ENCODE results near the gene DIP2C. TPM values are rescaled to one million over a fixed set of nuclear protein-coding genes. Genes with fewer than 3 reads are reported as not detected.
"Not testable (repeated sequence)": the region's sequence is repeated elsewhere in the genome, so short reads cannot be mapped to it uniquely, and the experiment has no call there.

Gene DIP2C
- total RNA-seq, 1 experiment from 2014 or later, result 11.4 TPM

DNA sequence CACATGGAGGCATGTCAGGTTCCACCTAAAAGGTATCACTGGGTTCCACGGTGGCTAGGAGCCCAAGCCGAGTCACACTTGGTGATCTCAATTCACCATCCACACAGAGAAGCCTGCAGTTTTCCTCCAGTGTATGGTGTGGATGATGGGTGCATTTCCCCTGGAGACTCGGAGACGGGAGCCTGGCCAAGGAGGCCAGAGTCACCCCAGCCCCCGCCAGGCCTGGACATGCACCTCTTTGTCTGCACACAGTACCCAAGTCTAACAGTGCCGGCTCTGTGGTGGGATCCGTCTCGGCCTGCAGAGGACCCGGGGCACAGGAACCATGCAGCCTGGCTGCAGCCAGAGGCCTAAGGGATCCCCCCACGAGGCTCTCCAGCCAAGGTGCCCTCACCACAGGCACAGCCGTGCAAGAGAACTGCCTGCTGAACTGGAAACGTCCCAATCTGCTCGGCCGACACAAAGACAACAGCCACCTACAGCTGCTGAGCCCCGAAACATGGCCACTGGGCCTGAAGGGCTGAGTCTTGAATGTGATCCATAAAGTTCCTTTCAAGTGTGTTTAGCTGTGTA is 75.2 kb downstream of the DIP2C start:
- Mint-ChIP-seq H3K27ac (ENCODE audit: unreplicated experiment) (peak overlapping the region; percentile 82), H3K4me1 (ENCODE audit: low read depth, unreplicated experiment) (peaks cover 30% of the 10 kb centered on the region), H3K9me3 (ENCODE audit: unreplicated experiment) (no peaks in the 10 kb centered on the region), H3K36me3 (ENCODE audit: insufficient read depth, unreplicated experiment) (peaks cover 6% of the 10 kb centered on the region), H3K4me3 (ENCODE audit: unreplicated experiment) (no peak overlapping the region), H3K27me3 (ENCODE audit: insufficient read depth, unreplicated experiment) (no peaks in the 10 kb centered on the region)
- no peak for DNase-seq
- Histone ChIP-seq H3K27me3 (replicated peaks; ENCODE audit: control insufficient read depth, insufficient read depth, low read length) (no peaks in the 10 kb centered on the region), H3K36me3 (ENCODE audit: control insufficient read depth, insufficient read depth, low read length) (no peaks in the 10 kb centered on the region), H3K4me1 (peaks cover 19% of the 10 kb centered on the region), H3K4me3 (ENCODE audit: low read depth, low read length) (no peak overlapping the region), H3K9me3 (no peaks in the 10 kb centered on the region)
- BruUV-seq (replicated peaks), result no TSS peak
- intact Hi-C loops (cut with micrococcal nuclease; ENCODE audit: unreplicated experiment), result no loop called here
- no peak for TF ChIP-seq CTCF (IDR thresholded peaks at IDR 0.05; ENCODE audit: insufficient read depth in 1 of 2, low read depth in 1 of 2, low read length in 1 of 2, severe bottlenecking in 1 of 2, unreplicated experiment in 1 of 2)
- POLR2A ChIA-PET, result no interaction called here
- CTCF ChIA-PET, result no interaction called here

GRCh38 chr10:613271-614138 is 76.0 kb downstream of the DIP2C start:
- H3K27me3 ChIP-seq (replicated peaks; ENCODE audit: control insufficient read depth, insufficient read depth, low read length), result no peaks in the 10 kb centered on the region
- POLR2A ChIA-PET, result no interaction called here
- no peaks in the 10 kb centered on the region for H3K9me3 ChIP-seq
- H3K4me1 ChIP-seq, result peaks cover 19% of the 10 kb centered on the region
- peak; percentile 76 to 84 for DNase-seq
- Mint-ChIP-seq H3K4me1 (ENCODE audit: low read depth, unreplicated experiment) (peaks cover 31% of the 10 kb centered on the region), H3K36me3 (ENCODE audit: insufficient read depth, unreplicated experiment) (peaks cover 9% of the 10 kb centered on the region), H3K4me3 (ENCODE audit: unreplicated experiment) (peak overlapping the region; percentile 17), H3K27me3 (ENCODE audit: insufficient read depth, unreplicated experiment) (no peaks in the 10 kb centered on the region), H3K9me3 (ENCODE audit: unreplicated experiment) (no peaks in the 10 kb centered on the region), H3K27ac (ENCODE audit: unreplicated experiment) (peak overlapping the region; percentile 82)
- intact Hi-C loops (cut with micrococcal nuclease; ENCODE audit: unreplicated experiment), result loop anchor here (1.0 kb wide), 1 partner anchor 66 kb away; no protein-coding TSS in a partner anchor
- CTCF ChIA-PET, result no interaction called here
- BruUV-seq (replicated peaks), result no TSS peak
- TF ChIP-seq CTCF (IDR thresholded peaks at IDR 0.05; ENCODE audit: insufficient read depth in 1 of 2, low read depth in 1 of 2, low read length in 1 of 2, severe bottlenecking in 1 of 2, unreplicated experiment in 1 of 2), result no peak
- no peak overlapping the region for H3K4me3 ChIP-seq (ENCODE audit: low read depth, low read length)
- no peaks in the 10 kb centered on the region for H3K36me3 ChIP-seq (ENCODE audit: control insufficient read depth, insufficient read depth, low read length)

- H3K36me3 ChIP-seq (ENCODE audit: control insufficient read depth, insufficient read depth, low read length), result no peaks in the 10 kb centered on the region
- H3K4me3 ChIP-seq (ENCODE audit: low read depth, low read length), result no peak overlapping the region
- Mint-ChIP-seq H3K9me3 (ENCODE audit: unreplicated experiment) (no peaks in the 10 kb centered on the region), H3K27me3 (ENCODE audit: insufficient read depth, unreplicated experiment) (no peaks in the 10 kb centered on the region), H3K4me1 (ENCODE audit: low read depth, unreplicated experiment) (peaks cover 31% of the 10 kb centered on the region), H3K27ac (ENCODE audit: unreplicated experiment) (peak overlapping the region; percentile 43), H3K36me3 (ENCODE audit: insufficient read depth, unreplicated experiment) (peaks cover 12% of the 10 kb centered on the region), H3K4me3 (ENCODE audit: unreplicated experiment) (peak overlapping the region; percentile 17)
- POLR2A ChIA-PET, result no interaction called here
- H3K9me3 ChIP-seq, result no peaks in the 10 kb centered on the region
- CTCF ChIA-PET, result no interaction called here
- intact Hi-C loops (cut with micrococcal nuclease; ENCODE audit: unreplicated experiment), result loop anchor here (1.0 kb wide), 1 partner anchor 65 kb away; no protein-coding TSS in a partner anchor
- peaks cover 19% of the 10 kb centered on the region for H3K4me1 ChIP-seq
- TF ChIP-seq CTCF (IDR thresholded peaks at IDR 0.05; ENCODE audit: insufficient read depth in 1 of 2, low read depth in 1 of 2, low read length in 1 of 2, severe bottlenecking in 1 of 2, unreplicated experiment in 1 of 2), result no peak
- DNase-seq, result no peak
- no peaks in the 10 kb centered on the region for H3K27me3 ChIP-seq (replicated peaks; ENCODE audit: control insufficient read depth, insufficient read depth, low read length)
- BruUV-seq (replicated peaks), result no TSS peak
These were observed 76.8 kb downstream of the DIP2C start for GRCh38 chr10:612696-613095.

- H3K4me1 Mint-ChIP-seq (ENCODE audit: low read depth, unreplicated experiment), result peaks cover 31% of the 10 kb centered on the region
- peak overlapping the region; percentile 15 for H3K27ac Mint-ChIP-seq (ENCODE audit: unreplicated experiment)
- intact Hi-C loops (cut with micrococcal nuclease; ENCODE audit: unreplicated experiment), result not testable (repeated sequence)
These were observed 78.7 kb downstream of the DIP2C start for GRCh38 chr10:610642-611305.

More at GRCh38 chr10:610642-611305, 78.7 kb downstream of the DIP2C start:
- H3K9me3 Mint-ChIP-seq (ENCODE audit: unreplicated experiment); H3K4me3 Mint-ChIP-seq (ENCODE audit: unreplicated experiment); H3K36me3 ChIP-seq (ENCODE audit: control insufficient read depth, insufficient read depth, low read length); H3K9me3 ChIP-seq; DNase-seq; POLR2A ChIA-PET; BruUV-seq (replicated peaks); H3K27me3 ChIP-seq (replicated peaks; ENCODE audit: control insufficient read depth, insufficient read depth, low read length); H3K36me3 Mint-ChIP-seq (ENCODE audit: insufficient read depth, unreplicated experiment); H3K4me3 ChIP-seq (ENCODE audit: low read depth, low read length); CTCF ChIA-PET; H3K27me3 Mint-ChIP-seq (ENCODE audit: insufficient read depth, unreplicated experiment): not testable (repeated sequence)
- peaks cover 19% of the 10 kb centered on the region for H3K4me1 ChIP-seq
